AG20443 (cell line): ENCODE measurements around the gene ZNF488.

ENCODE experiments used
- DNase-seq: peaks from one replicate; pipeline ENCODE4 v3.0.0; 2012; ENCODE audit warnings: low spot score, mixed read lengths

The ZNF488 gene

GRCh38 chr10:47349516-47349915, 34.6 kb downstream of the ZNF488 start:
- no peak for DNase-seq

- no peak for DNase-seq
Observed at GRCh38 chr10:47348661-47349470, 35.2 kb downstream of the ZNF488 start.

- DNase-seq = no peak
Observed at GRCh38 chr10:47348138-47348651, 35.9 kb downstream of the ZNF488 start, which contains the start of gene RBP3. RBP3 (plus strand) TSS chr10:47348363; CDS start chr10:47348485, 122 bp downstream.

- DNase-seq = no peak
Observed at GRCh38 chr10:47347303-47347675, 36.8 kb downstream of the ZNF488 start.

- DNase-seq = no peak
Observed at GRCh38 chr10:47346581-47347302, 37.4 kb downstream of the ZNF488 start.

GRCh38 chr10:47344996-47345870, 38.9 kb downstream of the ZNF488 start:
- no peak for DNase-seq

- peak; percentile 85 for DNase-seq
Observed at GRCh38 chr10:47340608-47341170, 43.4 kb downstream of the ZNF488 start.

- DNase-seq = no peak
Observed at GRCh38 chr10:47339759-47340607, 44.1 kb downstream of the ZNF488 start.

GRCh38 chr10:47339186-47339735, 44.8 kb downstream of the ZNF488 start:
- DNase-seq = no peak

GRCh38 chr10:47337310-47337709, 46.8 kb downstream of the ZNF488 start:
- DNase-seq = no peak

GRCh38 chr10:47336387-47337134, 47.5 kb downstream of the ZNF488 start:
- no peak for DNase-seq

GRCh38 chr10:47335906-47336305, 48.2 kb downstream of the ZNF488 start:
- DNase-seq = no peak

GRCh38 chr10:47334466-47335295, 49.4 kb downstream of the ZNF488 start:
- no peak for DNase-seq

GRCh38 chr10:47333532-47333931, 50.6 kb downstream of the ZNF488 start:
- no peak for DNase-seq

GRCh38 chr10:47332946-47333345, 51.1 kb downstream of the ZNF488 start:
- no peak for DNase-seq

GRCh38 chr10:47332371-47332770, 51.7 kb downstream of the ZNF488 start:
- DNase-seq = no peak

- no peak for DNase-seq
Observed at GRCh38 chr10:47331954-47332353, 52.1 kb downstream of the ZNF488 start.

GRCh38 chr10:47331491-47331890, 52.6 kb downstream of the ZNF488 start:
- DNase-seq = no peak

GRCh38 chr10:47330804-47331203, 53.3 kb downstream of the ZNF488 start:
- no peak for DNase-seq
